A204.1 (cell line): ENCODE data around the gene DHDDS.
"Not testable (repeated sequence)": the region's sequence is repeated elsewhere in the genome, so short reads cannot be mapped to it uniquely, and the experiment has no call there.

Experiments
- FAIRE-seq: peaks from 2 replicates; lab custom pipeline; 2012; peaks lifted over from hg19 to GRCh38; lab: Jason Lieb, UNC

The DHDDS gene

DNA sequence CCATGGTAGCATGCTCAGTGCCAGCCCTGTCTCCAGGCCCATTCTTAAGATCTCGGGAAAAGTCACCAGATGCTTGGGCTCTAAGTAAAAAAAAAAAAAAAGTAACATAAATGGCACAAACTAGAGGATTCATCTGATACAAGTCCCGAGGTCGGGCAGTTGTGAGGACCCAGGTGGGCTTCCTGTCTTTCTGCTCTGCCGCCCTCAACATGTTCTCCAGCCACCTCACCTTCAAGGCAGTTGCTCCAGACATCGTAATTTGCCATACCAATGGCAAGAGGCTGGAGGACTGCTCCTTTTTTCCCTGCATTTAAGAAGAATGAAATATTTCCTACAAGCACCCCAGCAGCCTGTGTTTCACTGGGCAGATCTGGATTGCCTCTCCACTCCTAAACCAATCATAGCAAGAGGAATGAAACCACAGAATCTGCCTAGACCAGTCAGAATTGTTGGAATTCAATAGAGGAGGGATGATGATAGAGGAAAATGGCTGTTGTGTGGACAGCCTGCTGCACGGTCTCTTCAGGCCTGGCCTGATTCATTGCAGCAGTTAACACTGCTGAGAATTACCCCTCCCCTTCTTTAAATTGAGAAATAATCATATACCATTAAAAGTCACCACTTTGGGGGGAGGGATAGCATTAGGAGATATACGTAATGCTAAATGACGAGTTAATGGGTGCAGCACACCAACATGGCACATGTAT is 45.5 kb downstream of the DHDDS start:
- no peak for FAIRE-seq

DNA sequence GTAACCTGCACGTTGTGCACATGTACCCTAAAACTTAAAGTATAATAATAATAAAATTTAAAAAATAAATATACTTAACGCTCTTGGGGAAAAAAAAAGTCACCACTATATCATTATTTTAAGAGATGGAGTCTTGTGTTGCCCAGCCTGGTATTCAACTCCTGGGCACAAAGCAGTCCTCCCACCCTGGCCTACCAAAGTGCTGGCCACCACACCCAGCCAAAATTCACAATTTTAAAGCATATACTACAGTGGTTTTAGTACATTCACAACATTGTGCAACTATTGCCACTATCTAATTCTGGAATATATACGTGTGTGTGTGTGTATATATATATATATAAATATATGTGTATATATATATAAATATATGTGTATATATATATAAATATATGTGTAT is 46.0 kb downstream of the DHDDS start:
- no peak for FAIRE-seq

DNA sequence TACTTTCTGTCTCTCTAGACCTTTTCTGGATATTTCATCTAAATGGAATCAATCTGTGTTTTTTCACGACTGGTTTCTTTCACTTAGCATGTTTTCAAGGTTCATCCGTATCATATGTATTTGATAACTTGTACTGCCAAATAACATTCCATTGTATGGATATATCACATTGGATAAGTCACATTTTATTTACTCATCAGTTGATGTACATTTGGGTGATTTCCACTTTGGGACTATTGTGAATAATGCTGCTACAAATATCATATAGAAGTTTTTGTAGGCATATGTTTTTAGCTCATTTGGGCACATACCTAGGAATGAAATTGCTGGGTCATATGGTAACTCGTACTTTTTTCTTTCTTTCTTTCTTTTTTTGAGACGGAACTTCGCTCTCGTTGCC is 46.9 kb downstream of the DHDDS start:
- no peak for FAIRE-seq

DNA sequence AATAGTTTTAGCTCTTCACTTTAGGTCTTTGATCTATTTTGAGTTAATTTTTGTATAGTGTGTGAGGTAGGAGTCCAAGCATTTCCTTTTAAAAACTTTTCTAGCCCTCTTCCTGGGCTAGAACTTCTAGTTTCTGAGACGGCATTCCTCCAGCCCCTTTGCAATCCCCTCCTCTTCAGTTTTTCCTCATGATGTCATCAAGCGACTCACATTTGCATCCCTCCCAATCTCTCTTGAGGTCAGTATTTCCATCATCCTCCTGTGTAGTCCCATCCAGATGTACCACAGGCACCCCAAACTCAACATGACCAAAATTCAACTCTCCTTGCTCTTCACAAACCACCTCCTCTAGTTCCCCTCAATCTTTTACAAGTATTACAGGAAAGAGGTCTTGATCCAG is 50.8 kb downstream of the DHDDS start:
- no peak for FAIRE-seq

DNA sequence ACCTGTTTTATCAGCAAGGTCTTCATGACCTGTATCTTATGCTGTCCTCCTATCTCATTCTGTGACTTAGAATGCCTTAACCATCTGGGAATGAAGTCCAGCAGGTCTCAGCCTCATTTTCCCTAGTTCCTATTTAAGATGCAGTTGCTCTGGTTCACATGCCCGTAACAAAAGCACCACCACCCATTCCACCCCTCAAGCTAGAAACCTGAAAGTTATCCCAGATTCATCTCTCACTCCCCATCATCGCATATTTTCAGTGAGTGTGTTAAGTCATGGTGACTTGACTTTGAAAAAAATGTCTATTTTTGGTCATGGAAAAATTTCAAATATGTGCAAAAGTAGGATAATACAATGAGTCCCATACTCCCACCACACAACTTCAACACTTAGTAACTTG is 51.9 kb downstream of the DHDDS start:
- no peak for FAIRE-seq

DNA sequence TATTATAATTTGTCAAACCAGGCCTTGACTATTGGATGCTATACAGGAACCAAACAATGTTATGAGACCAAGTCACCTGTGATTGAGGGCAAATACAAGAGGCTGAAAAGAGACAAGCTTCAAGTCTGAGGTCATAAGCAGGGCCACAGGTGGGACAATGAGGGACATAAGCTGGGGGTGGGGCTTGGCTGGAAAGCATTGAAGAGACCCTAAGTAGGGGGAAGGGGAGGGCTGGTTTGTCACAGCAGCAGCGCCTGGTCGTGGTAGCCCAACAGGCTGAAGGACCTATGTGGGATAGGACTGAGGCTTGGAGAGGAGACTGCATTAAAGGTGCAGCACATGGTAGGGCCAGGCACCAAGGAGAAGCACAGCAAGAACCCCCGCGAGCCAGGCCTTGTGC is 58.0 kb downstream of the DHDDS start:
- no peak for FAIRE-seq

DNA sequence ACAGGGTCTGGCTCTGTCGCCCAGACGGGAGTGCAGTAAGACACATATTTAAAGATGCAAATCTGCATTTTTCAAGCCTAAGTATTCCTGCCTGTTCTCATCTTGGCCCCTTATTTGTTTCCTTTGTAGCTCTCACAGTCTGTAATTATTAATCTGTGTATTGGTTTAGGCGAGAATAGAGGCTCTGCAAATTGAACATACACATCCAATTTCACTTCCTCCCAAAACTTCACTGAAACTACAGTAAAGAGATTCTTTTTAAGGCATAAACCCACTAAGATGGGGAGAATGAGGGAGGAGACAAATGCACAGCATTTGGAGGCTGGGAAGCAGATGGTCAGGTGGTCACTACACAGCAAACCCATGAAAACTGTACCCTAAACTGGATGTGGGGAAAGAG is 61.1 kb downstream of the DHDDS start:
- FAIRE-seq: no peak

DNA sequence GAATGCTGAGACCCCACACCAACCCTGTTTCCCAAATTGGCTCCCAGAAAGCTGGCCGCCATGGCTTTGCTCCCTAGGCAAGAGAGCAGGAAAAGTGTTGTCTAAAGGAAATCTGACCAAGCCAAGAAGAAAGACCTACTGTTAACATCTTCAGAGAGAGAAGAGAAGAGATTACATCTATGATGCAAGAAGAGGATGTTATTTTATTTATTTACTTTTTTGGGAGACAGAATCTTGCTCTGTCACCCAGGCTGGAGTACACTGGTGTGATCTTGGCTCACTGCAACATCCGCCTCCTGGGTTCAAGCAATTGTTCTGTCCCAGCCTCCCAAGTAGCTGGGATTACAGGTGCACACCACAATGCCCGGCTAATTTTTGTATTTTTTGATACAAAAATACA is 61.8 kb downstream of the DHDDS start:
- no peak for FAIRE-seq

DNA sequence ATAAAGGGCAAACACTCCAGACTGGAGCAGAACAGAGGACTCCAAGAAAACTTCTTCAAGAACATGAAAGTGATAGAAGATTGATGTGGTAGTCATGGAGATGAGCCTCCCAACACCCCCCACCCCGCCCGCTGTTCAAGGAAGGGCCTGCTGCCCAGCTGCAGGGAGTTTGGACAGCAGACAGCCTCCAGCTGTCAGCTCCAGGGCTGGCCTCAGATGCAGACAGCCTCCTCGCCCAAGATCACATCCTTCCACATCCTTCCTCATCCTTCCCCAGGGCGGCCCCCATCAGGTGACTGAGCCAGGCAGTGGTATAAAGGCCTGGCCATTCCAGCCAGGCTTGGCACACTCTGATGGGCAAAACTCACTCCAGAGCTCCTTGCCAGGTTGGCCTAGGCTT is 64.7 kb downstream of the DHDDS start:
- FAIRE-seq: no peak

DNA sequence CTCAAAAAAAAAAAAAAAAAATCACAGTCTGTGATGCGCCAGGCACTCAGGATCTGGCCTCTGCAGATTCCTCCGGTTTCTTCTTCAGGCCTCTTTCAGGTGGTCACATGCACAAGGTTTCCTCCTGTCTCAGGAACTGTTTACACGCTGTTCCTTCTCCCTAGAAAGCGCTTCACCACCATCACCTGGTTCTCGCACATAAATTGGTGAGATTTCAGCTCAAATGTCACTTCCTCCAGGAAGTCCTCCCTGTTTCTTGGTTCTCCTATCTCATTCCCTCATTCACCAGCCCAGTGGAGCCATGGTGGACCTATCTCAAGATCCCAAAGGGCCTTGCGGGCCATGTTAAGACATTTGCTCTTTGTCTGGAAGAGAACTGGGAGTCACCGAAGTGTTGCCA is 66.8 kb downstream of the DHDDS start:
- no peak for FAIRE-seq

DNA sequence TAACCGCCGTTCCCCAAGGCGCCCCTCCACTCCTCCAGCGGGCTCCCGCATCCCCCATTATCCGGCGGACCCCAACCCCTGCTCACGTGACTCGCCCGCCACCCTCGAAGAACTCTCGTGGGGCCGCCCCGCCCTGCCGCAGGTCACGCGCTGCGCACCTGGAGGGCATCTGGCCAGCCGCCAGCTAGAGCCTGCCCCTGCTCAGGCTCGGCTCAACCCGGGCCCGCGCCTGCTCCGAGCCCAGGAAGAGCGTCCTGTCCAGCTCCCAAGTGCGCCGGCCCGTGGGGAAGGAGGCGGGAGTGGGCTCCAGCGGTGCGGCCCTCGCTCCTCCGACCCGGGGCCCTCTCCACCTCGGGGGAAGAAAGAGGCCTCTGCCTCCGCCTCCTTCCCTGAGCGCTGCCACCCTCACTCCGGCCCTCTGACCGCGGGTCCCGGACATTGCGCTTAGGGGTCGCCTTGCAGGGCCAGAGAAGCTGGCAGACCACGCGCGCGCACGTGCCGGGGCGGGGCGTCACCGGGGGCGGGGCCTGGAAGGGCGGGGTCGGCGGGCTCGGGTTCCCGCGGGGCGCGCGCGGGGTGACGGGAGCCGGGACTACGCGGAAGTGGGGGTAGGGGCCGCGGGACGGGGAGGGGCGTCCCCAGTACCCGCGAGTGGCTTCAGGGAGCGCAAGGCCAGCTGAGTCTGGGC is 68.5 kb downstream of the DHDDS start:
- FAIRE-seq: no peak

DNA sequence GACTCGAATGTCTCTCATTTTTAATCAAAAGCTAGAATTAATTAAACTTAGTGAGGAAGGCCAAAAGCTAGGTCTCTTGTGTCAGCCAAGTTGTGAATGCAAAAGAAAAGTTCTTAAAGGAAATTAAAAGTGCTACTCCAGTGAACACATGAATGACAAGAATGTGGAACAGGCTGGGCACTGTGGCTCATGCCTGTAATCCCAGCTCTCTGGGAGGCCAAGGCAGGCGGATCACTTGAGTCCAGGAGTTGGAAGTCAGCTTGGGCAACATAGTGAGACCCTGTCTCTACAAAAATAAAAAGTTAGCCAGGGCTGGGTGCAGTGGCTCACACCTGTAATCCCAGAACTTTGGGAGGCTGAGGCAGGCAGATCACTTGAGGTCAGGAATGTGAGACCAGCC is 78.6 kb downstream of the DHDDS start:
- FAIRE-seq: not testable (repeated sequence)

DNA sequence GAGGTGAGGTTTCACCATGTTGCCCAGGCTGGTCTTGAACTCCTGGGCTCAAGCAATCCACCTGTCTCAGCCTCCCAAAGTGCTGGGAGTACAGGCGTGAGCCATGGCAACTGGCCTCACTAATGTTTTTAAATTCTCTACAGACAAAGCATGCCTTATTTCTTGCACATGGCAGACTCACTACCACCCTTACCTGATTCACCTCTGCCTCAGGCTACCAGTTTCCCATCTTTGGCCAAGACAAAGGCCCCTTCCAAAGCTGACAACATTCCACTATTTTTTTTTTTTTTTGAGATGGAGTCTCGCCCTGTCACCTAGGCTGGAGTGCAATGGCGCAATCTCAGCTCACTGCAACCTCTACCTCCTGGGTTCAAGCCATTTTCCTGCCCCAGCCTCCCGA is 83.7 kb downstream of the DHDDS start:
- FAIRE-seq: not testable (repeated sequence)

DNA sequence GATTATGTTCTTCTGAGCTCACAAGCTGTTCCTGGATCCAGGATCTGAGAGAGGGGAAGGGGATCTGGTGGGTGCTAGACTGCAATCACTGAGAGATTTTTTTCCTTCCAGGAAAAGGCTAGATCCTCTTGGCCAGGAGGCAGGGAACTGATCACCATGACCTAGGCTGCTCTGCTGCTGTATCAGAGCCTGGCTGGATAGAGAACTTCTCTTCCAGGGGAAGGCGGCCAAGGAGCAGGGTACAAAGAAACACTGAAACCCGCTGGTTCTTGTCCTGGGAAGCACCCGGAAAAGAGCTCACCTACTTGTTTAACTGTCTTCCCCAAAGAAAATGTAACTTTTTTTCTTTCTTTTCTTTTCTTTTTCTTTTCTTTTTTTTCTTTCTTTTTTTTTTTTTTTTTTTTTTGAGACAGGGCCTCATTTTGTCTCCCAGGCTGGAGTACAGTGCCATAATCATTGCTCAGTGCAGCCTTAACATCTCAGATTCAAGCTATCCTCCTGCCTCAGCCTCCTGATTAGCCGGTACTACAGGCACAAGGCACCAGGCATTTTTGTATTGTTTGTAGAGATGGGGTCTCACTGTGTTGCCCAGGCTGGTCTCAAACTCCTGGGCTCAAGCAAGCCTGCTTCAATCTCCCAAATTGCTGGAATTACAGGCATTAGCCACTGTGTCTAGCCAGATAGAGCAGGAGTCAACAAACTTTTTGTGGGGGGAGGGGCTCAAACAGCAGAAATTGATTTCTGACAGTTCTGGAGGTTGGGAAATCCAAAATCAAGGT is 85.1 kb downstream of the DHDDS start:
- no peak for FAIRE-seq

DNA sequence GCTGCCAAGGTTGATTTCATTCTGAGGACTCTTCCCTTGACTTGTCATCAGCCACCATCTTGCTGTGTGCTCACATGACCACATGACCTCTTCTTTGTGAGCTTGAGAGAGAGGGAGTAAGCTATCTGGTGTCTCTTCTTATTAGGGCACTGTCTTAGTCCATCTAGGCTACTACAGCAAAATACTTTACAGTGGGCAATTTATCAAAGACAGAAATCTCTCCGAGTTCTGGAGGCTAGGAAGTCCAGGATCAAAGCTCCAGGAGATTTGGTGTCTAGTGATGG is 85.6 kb downstream of the DHDDS start:
- FAIRE-seq: no peak

DNA sequence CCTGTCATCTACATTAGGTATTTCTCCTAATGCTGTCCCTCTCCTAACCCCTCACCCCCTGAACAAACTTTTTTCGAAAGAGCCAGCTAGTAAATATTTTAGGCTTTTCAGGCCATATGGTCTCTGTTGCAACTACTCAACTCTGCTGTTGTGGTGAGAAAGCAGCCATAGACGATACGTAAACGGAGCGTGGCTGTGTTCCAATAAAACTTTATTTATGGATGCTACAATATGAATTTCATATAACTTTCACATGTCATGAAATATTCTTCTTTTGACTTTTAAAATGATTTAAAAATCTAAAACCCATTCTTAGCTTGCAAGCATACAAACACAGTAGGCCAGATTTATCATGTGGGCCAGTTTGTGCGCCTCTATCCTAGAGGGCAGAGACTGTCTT is 86.2 kb downstream of the DHDDS start:
- no peak for FAIRE-seq

DNA sequence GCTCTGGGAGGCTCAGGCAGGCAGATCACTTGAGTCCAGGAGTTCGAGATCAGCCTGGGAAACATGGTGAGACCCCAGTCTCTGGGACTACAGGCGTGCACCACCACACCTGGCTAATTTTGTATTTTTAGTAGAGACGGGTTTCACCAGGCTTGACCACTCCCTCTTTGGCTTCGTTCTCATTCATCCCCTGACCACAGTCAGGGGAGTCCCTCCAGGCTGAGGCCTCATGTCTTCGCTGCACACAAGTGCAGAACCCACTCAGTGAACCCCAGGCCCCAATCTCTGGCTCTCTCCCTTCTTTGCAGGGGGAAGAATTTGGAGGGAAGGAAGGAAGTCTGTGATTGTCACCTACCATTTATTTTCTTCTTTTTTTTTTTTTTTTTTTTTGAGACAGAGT is 88.2 kb downstream of the DHDDS start:
- FAIRE-seq: no peak
